Measurements from ENCODE around the gene COLEC11. TPM values are rescaled to one million over a fixed set of nuclear protein-coding genes. Genes with fewer than 3 reads are reported as not detected.
"Not testable (repeated sequence)": the region's sequence is repeated elsewhere in the genome, so short reads cannot be mapped to it uniquely, and the experiment has no call there.

Gene COLEC11
- polyA plus RNA-seq, 2 of the 4 experiments (the other 2 are of a cell fraction), result 0.30 to 0.97 TPM

DNA sequence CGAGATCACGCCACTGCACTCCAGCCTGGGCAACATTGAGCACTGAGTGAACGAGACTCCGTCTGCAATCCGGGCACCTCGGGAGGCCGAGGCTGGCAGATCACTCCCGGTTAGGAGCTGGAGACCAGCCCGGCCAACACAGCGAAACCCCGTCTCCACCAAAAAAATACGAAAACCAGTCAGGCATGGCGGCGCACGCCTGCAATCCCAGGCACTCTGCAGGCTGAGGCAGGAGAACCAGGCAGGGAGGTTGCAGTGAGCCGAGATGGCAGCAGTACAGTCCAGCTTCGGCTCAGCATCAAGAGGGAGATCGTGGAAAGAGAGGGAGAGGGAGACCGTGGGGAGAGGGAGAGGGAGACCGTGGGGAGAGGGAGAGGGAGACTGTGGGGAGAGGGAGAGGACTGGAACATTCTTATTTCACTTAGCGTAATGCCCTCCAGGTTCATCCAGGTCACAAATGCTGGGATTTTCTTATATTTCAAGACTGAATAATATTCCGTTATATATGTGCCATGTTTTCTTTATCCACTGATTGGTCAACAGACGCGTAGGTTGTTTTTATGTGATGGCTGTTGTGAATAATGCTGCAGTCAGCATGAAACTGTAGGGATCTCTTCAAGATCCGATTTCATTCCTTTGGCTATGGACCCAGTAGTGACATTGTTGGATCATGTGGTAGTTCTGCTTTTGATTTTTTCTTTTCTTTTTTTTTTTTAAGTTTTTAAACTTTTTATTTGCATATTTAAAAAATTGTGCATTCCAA is 21.7 kb downstream of the COLEC11 start:
- H3K27ac ChIP-seq; H3K4me1 ChIP-seq; H3K4me2 ChIP-seq; FAIRE-seq; H3K4me3 ChIP-seq; ATAC-seq; POLR2A ChIA-PET; DNase-seq (ENCODE audit: low read depth in 1 of 2, low spot score in 1 of 2): not testable (repeated sequence)
- CTCF ChIA-PET, result interaction anchor here (0.6 kb wide), 1 partner anchor 34 kb away, joined by 3 read pairs; no protein-coding TSS in a partner anchor
- peak; percentile 70 for TF ChIP-seq MAFK (IDR thresholded peaks at IDR 0.05; ENCODE audit: partially characterized antibody)
- H3K9me3 ChIP-seq, result peaks cover 14% of the 10 kb centered on the region
- 77% methylated on average over 25 of the region's 25 CpGs for WGBS (ENCODE audit: missing lambda C conversion rate)

DNA sequence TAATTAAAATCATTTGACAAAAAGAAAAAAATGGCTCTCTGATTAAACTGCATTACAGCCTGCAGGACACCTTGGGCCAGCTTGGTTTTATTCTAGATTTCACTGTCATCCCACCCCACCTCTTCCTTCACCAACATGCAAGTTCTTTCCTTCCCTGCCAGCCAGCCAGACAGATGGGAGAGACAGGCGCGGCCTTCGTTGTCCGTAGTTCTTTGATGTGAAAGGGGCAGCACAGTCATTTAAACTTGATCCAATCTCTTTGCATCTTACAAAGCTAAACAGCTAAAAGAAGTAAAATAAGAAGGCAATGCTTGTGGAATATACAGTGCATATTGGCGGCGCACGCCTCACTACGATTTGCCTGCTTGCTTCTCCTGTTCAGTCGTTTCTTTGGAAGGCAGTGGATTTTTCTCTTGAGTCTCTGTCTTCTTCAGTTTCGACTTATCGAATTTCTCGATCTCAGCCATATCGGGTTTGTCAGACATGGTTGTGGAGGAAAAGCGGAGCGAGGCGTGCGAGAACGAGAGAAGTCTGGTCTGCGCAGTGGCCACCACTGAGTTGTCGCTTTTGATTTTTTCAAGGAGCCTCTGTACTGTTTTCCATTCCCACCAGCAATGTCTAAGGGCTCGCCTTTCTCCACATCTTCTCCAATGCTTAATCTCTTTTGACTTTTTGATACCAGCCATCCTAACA is 22.4 kb downstream of the COLEC11 start:
- WGBS (ENCODE audit: missing lambda C conversion rate), result 85% methylated on average over 21 of the region's 21 CpGs
- Histone ChIP-seq H3K4me3 (no peak overlapping the region), H3K9me3 (peaks cover 14% of the 10 kb centered on the region), H3K27ac (no peak overlapping the region), H3K4me1 (no peaks in the 10 kb centered on the region), H3K4me2 (no peak overlapping the region)
- FAIRE-seq (no peak), DNase-seq (ENCODE audit: low read depth in 1 of 2, low spot score in 1 of 2) (no peak), ATAC-seq (no peak)
- POLR2A ChIA-PET, result no interaction called here
- TF ChIP-seq FOXS1 (CRISPR knock-in tag; IDR thresholded peaks at IDR 0.05) (no peak), HOXB5 (CRISPR knock-in tag; IDR thresholded peaks at IDR 0.05) (no peak), JUN (IDR thresholded peaks at IDR 0.05) (no peak), BHLHE40 (IDR thresholded peaks at IDR 0.05; ENCODE audit: low read depth, low read length) (no peak), HOXA7 (CRISPR knock-in tag; IDR thresholded peaks at IDR 0.05) (no peak), FOSL2 (IDR thresholded peaks at IDR 0.05) (no peak), FOSL2 (CRISPR knock-in tag; IDR thresholded peaks at IDR 0.05) (no peak)
- TF ChIP-seq, protein P1, sequence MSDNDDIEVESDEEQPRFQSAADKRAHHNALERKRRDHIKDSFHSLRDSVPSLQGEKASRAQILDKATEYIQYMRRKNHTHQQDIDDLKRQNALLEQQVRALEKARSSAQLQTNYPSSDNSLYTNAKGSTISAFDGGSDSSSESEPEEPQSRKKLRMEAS (IDR thresholded peaks at IDR 0.05), result no peak
- TF ChIP-seq, protein P2, sequence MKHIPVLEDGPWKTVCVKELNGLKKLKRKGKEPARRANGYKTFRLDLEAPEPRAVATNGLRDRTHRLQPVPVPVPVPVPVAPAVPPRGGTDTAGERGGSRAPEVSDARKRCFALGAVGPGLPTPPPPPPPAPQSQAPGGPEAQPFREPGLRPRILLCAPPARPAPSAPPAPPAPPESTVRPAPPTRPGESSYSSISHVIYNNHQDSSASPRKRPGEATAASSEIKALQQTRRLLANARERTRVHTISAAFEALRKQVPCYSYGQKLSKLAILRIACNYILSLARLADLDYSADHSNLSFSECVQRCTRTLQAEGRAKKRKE (CRISPR knock-in tag; IDR thresholded peaks at IDR 0.05; ENCODE audit: low read depth), result no peak
- CTCF ChIA-PET, result no interaction called here

DNA sequence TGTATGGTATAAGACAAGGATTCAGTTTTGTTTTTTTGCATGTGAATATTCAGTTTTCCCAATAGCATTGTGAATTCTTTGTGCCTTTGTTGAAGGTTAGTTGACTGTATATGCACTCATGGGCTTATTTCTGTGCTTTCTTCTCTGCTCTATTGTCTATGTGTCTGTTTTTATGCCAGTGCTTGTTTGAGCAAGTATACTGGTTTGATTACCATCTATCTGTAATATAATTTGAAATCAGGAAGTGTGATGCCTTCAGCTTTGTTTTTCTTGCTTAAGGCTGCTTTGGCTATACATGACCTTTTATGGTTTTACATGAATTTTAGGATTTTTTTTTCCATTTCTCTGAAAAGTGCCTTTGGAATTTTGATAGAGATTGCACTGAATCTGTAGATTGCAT is 23.5 kb downstream of the COLEC11 start:
- peak; percentile 90 for FAIRE-seq
- no peak for ATAC-seq
- ChIA-PET CTCF (interaction anchor here (1.0 kb wide), 1 partner anchor 34 kb away, joined by 3 read pairs; no protein-coding TSS in a partner anchor), POLR2A (no interaction called here)
- Histone ChIP-seq H3K9me3 (peaks cover 14% of the 10 kb centered on the region), H3K4me2 (no peak overlapping the region), H3K27ac (no peak overlapping the region), H3K4me3 (no peak overlapping the region), H3K4me1 (no peaks in the 10 kb centered on the region)
- TF ChIP-seq, protein P3, sequence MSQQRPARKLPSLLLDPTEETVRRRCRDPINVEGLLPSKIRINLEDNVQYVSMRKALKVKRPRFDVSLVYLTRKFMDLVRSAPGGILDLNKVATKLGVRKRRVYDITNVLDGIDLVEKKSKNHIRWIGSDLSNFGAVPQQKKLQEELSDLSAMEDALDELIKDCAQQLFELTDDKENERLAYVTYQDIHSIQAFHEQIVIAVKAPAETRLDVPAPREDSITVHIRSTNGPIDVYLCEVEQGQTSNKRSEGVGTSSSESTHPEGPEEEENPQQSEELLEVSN (IDR thresholded peaks at IDR 0.05; ENCODE audit: borderline replicate concordance, low read depth), result no peak
- no peak for DNase-seq (ENCODE audit: low read depth in 1 of 2, low spot score in 1 of 2)

DNA sequence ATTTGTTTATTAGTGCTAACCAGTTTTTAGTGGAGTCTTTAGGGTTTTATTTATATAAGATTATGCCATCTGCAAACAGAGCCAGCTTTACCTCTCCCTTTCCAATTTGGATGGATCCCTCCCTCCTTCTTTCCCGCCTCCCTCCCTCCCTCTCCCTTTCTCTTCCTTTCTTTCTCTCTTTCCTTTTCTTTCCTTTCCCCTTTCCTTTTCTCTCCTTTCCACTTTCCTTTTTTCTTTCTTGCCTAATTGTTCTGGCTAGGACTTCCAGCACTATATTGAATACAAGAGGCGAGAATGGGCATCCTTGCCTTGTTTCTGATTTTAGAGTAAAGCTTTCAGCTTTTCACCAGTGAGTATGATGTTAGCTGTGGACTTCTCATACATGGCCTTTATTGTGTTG is 24.1 kb downstream of the COLEC11 start:
- DNase-seq (ENCODE audit: low read depth in 1 of 2, low spot score in 1 of 2), result no peak
- ATAC-seq, result no peak
- WGBS (ENCODE audit: missing lambda C conversion rate), result 54% methylated on average over 2 of the region's 2 CpGs
- peak; percentile 39 for FAIRE-seq
- Histone ChIP-seq H3K4me3 (no peak overlapping the region), H3K4me1 (no peaks in the 10 kb centered on the region), H3K4me2 (no peak overlapping the region), H3K27ac (no peak overlapping the region), H3K9me3 (peaks cover 8% of the 10 kb centered on the region)
- CTCF ChIA-PET, result interaction anchor here (1.0 kb wide), 1 partner anchor 33 kb away, joined by 3 read pairs; no protein-coding TSS in a partner anchor
- POLR2A ChIA-PET, result no interaction called here
- no peak for TF ChIP-seq BHLHE40 (IDR thresholded peaks at IDR 0.05; ENCODE audit: low read depth, low read length)
- TF ChIP-seq, protein P4, sequence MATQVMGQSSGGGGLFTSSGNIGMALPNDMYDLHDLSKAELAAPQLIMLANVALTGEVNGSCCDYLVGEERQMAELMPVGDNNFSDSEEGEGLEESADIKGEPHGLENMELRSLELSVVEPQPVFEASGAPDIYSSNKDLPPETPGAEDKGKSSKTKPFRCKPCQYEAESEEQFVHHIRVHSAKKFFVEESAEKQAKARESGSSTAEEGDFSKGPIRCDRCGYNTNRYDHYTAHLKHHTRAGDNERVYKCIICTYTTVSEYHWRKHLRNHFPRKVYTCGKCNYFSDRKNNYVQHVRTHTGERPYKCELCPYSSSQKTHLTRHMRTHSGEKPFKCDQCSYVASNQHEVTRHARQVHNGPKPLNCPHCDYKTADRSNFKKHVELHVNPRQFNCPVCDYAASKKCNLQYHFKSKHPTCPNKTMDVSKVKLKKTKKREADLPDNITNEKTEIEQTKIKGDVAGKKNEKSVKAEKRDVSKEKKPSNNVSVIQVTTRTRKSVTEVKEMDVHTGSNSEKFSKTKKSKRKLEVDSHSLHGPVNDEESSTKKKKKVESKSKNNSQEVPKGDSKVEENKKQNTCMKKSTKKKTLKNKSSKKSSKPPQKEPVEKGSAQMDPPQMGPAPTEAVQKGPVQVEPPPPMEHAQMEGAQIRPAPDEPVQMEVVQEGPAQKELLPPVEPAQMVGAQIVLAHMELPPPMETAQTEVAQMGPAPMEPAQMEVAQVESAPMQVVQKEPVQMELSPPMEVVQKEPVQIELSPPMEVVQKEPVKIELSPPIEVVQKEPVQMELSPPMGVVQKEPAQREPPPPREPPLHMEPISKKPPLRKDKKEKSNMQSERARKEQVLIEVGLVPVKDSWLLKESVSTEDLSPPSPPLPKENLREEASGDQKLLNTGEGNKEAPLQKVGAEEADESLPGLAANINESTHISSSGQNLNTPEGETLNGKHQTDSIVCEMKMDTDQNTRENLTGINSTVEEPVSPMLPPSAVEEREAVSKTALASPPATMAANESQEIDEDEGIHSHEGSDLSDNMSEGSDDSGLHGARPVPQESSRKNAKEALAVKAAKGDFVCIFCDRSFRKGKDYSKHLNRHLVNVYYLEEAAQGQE (IDR thresholded peaks at IDR 0.05), result no peak
- TF ChIP-seq CBX2 (IDR thresholded peaks at IDR 0.05; ENCODE audit: borderline replicate concordance, low read depth), result no peak
- TF ChIP-seq POLR2AphosphoS2 (conservative IDR thresholded peaks at IDR 0.05; ENCODE audit: low read length), result no peak
- no peak for TF ChIP-seq CEBPB (IDR thresholded peaks at IDR 0.05)
- no peak for TF ChIP-seq RARB (CRISPR knock-in tag; IDR thresholded peaks at IDR 0.05)
- TF ChIP-seq, protein P5, sequence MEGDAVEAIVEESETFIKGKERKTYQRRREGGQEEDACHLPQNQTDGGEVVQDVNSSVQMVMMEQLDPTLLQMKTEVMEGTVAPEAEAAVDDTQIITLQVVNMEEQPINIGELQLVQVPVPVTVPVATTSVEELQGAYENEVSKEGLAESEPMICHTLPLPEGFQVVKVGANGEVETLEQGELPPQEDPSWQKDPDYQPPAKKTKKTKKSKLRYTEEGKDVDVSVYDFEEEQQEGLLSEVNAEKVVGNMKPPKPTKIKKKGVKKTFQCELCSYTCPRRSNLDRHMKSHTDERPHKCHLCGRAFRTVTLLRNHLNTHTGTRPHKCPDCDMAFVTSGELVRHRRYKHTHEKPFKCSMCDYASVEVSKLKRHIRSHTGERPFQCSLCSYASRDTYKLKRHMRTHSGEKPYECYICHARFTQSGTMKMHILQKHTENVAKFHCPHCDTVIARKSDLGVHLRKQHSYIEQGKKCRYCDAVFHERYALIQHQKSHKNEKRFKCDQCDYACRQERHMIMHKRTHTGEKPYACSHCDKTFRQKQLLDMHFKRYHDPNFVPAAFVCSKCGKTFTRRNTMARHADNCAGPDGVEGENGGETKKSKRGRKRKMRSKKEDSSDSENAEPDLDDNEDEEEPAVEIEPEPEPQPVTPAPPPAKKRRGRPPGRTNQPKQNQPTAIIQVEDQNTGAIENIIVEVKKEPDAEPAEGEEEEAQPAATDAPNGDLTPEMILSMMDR (IDR thresholded peaks at IDR 0.05), result no peak
- no peak for TF ChIP-seq HEYL (CRISPR knock-in tag; IDR thresholded peaks at IDR 0.05)
- TF ChIP-seq CHD4 (IDR thresholded peaks at IDR 0.05; ENCODE audit: borderline replicate concordance), result no peak
- TF ChIP-seq EHF (CRISPR knock-in tag; IDR thresholded peaks at IDR 0.05), result no peak
- no peak for TF ChIP-seq FOSL2 (IDR thresholded peaks at IDR 0.05)
- no peak for TF ChIP-seq FOSL2 (CRISPR knock-in tag; IDR thresholded peaks at IDR 0.05)
- no peak for TF ChIP-seq FOXS1 (CRISPR knock-in tag; IDR thresholded peaks at IDR 0.05)
- TF ChIP-seq CHD2 (IDR thresholded peaks at IDR 0.05; ENCODE audit: low read length, partially characterized antibody), result no peak
